SK-N-SH treated with all-trans-retinoic acid at 6 μM for 48 hours (cell line): ENCODE results near the gene FDXR.
A peak's percentile ranks its signal among the peaks of the same experiment; 100 is the strongest.

Experiments
- ATAC-seq: fragments of 200-7000 bp; cut with Tn5 transposase; 3 replicates; pipeline ENCODE4 v1.9.1; 2020; ENCODE audit warnings: mild to moderate bottlenecking, moderate library complexity
- ARNTL ChIP-seq: fragments of 450-650 bp; formaldehyde crosslinking; IDR thresholded peaks from 2 replicates; pipeline ENCODE4 v1.5.0; 2020; ENCODE audit warnings: low read depth, mild to moderate bottlenecking, moderate library complexity, borderline replicate concordance
- BACH2 ChIP-seq: fragments of 250-450 bp; sonication (Bioruptor Pico); IDR thresholded peaks from 2 replicates; pipeline ENCODE4 v1.9.0; 2021; ENCODE audit warnings: mild to moderate bottlenecking, borderline replicate concordance
- CREB5 ChIP-seq: fragments of 250-450 bp; sonication (Bioruptor Pico); IDR thresholded peaks from 2 replicates; pipeline ENCODE4 v1.5.1; 2020; ENCODE audit warnings: low read depth, mild to moderate bottlenecking, moderate library complexity
- CSDC2 ChIP-seq: fragments of 250-450 bp; sonication (Bioruptor Pico); IDR thresholded peaks from 2 replicates; pipeline ENCODE4 v1.5.0; 2020; ENCODE audit warnings: mild to moderate bottlenecking, moderate library complexity
- CSRNP3 ChIP-seq: fragments of 250-450 bp; sonication (Bioruptor Pico); IDR thresholded peaks from 2 replicates; pipeline ENCODE4 v1.5.1; 2021; ENCODE audit warnings: mild to moderate bottlenecking, moderate library complexity
- ESRRG ChIP-seq: fragments of 250-450 bp; sonication (Bioruptor Pico); IDR thresholded peaks from 2 replicates; pipeline ENCODE4 v1.6.1; 2021; ENCODE audit warnings: mild to moderate bottlenecking
- GLIS3 ChIP-seq: fragments of 250-450 bp; sonication (Bioruptor Pico); IDR thresholded peaks from 2 replicates; pipeline ENCODE4 v1.5.0; 2020; ENCODE audit warnings: mild to moderate bottlenecking, moderate library complexity
- ISL1 ChIP-seq: fragments of 250-450 bp; sonication (Bioruptor Pico); IDR thresholded peaks from 2 replicates; pipeline ENCODE4 v2.1.2; 2022; ENCODE audit warnings: mild to moderate bottlenecking, moderate library complexity
- OSR1 ChIP-seq: fragments of 250-450 bp; sonication (Bioruptor Pico); IDR thresholded peaks from 2 replicates; pipeline ENCODE4 v1.8.0; 2022; ENCODE audit warnings: moderate library complexity, mild to moderate bottlenecking, inconsistent platforms
- POU6F1 ChIP-seq: fragments of 250-450 bp; sonication (Bioruptor Pico); IDR thresholded peaks from 2 replicates; pipeline ENCODE4 v1.8.0; 2021; ENCODE audit warnings: low read depth, mild to moderate bottlenecking, moderate library complexity, borderline replicate concordance
- PPARA ChIP-seq: fragments of 250-450 bp; sonication (Bioruptor Pico); IDR thresholded peaks from 2 replicates; pipeline ENCODE4 v1.5.0; 2020; ENCODE audit warnings: mild to moderate bottlenecking, borderline replicate concordance
- RARB ChIP-seq: fragments of 250-450 bp; sonication (Bioruptor Pico); IDR thresholded peaks from 2 replicates; pipeline ENCODE4 v1.8.0; 2021; ENCODE audit warnings: mild to moderate bottlenecking, moderate library complexity
- SNAI2 ChIP-seq: fragments of 250-450 bp; sonication (Bioruptor Pico); IDR thresholded peaks from 2 replicates; pipeline ENCODE4 v1.5.0; 2020; ENCODE audit warnings: mild to moderate bottlenecking, moderate library complexity
- TCF4 ChIP-seq: fragments of 250-450 bp; sonication (Bioruptor Pico); IDR thresholded peaks from 2 replicates; pipeline ENCODE4 v1.8.0; 2021; ENCODE audit warnings: mild to moderate bottlenecking, moderate library complexity, borderline replicate concordance
- TSHZ2 ChIP-seq: fragments of 250-450 bp; sonication (Bioruptor Pico); IDR thresholded peaks from 2 replicates; pipeline ENCODE4 v1.5.0; 2020; ENCODE audit warnings: mild to moderate bottlenecking, moderate library complexity
- ZC3H10 ChIP-seq: fragments of 250-450 bp; sonication (Bioruptor Pico); IDR thresholded peaks from 2 replicates; pipeline ENCODE4 v1.5.1; 2021; ENCODE audit warnings: mild to moderate bottlenecking, moderate library complexity
- ZFP30 ChIP-seq: fragments of 450-650 bp; formaldehyde crosslinking; IDR thresholded peaks from 2 replicates; pipeline ENCODE4 v1.5.0; 2022; ENCODE audit warnings: mild to moderate bottlenecking, moderate library complexity
- ZNF70 ChIP-seq: fragments of 450-650 bp; formaldehyde crosslinking; IDR thresholded peaks from 2 replicates; pipeline ENCODE4 v1.5.0; 2020; ENCODE audit warnings: mild to moderate bottlenecking, moderate library complexity

Gene FDXR

GRCh38 chr17:74842146-74842598 lies 30.6 kb downstream of the FDXR start:
- no peak for TF ChIP-seq TSHZ2 (CRISPR knock-in tag)
- TF ChIP-seq BACH2 (CRISPR knock-in tag): no peak
- TF ChIP-seq POU6F1 (CRISPR knock-in tag): no peak
- no peak for TF ChIP-seq TCF4 (CRISPR knock-in tag)
- no peak for TF ChIP-seq ZC3H10 (CRISPR knock-in tag)
- TF ChIP-seq CREB5 (CRISPR knock-in tag): no peak
- TF ChIP-seq GLIS3 (CRISPR knock-in tag): no peak
- TF ChIP-seq PPARA (CRISPR knock-in tag): no peak
- no peak for TF ChIP-seq ARNTL (CRISPR knock-in tag)
- no peak for TF ChIP-seq CSRNP3 (CRISPR knock-in tag)
- no peak for TF ChIP-seq ZNF70 (CRISPR knock-in tag)

GRCh38 chr17:74840989-74841666 lies 31.7 kb downstream of the FDXR start:
- TF ChIP-seq TSHZ2 (CRISPR knock-in tag) (no peak), ARNTL (CRISPR knock-in tag) (no peak), BACH2 (CRISPR knock-in tag) (no peak), CSDC2 (CRISPR knock-in tag) (no peak), ESRRG (CRISPR knock-in tag) (no peak), ZNF70 (CRISPR knock-in tag) (no peak), ISL1 (CRISPR knock-in tag) (no peak), ZFP30 (no peak), ZC3H10 (CRISPR knock-in tag) (no peak), OSR1 (CRISPR knock-in tag) (no peak), RARB (no peak), SNAI2 (CRISPR knock-in tag) (no peak), PPARA (CRISPR knock-in tag) (no peak)
- ATAC-seq: no peak

More at GRCh38 chr17:74842146-74842598, 30.6 kb downstream of the FDXR start:
- peak; percentile 57 for ATAC-seq
